Esophagus squamous epithelium (tissue), 5 donors: ENCODE data around the gene EGR1. TPM values are rescaled to one million over a fixed set of nuclear protein-coding genes. Genes with fewer than 3 reads are reported as not detected.

Experiments
- DNase-seq: peaks from one replicate; lab custom pipeline; 2025; lab: John Stamatoyannopoulos, UW
- H3K27ac ChIP-seq, 4 donors: fragments of 200-600 bp; sonication (generic); one replicate each; pipeline ENCODE4 v1.5.1; 2016 to 2019; ENCODE audit warnings: mild to moderate bottlenecking in 1 of 4
- H3K27me3 ChIP-seq, 4 donors: fragments of 200-600 bp; sonication (generic); 1 replicate in 3 of 4; 2 replicates in 1 of 4; pipeline versions ENCODE4 v1.5.1 to v1.6.0; 2017 to 2021; ENCODE audit warnings: antibody characterized with exemption in 1 of 4
- H3K36me3 ChIP-seq, 3 donors: fragments of 200-600 bp; sonication (generic); one replicate each; pipeline ENCODE4 v1.5.1; 2016 to 2019
- H3K4me1 ChIP-seq, 3 donors: fragments of 200-600 bp; sonication (generic); one replicate each; pipeline ENCODE4 v1.5.1; 2017 to 2019
- H3K4me3 ChIP-seq, 4 donors: fragments of 200-600 bp; sonication (generic); 1 replicate in 3 of 4; 2 replicates in 1 of 4; pipeline ENCODE4 v1.5.1; 2016 to 2019; ENCODE audit warnings: mild to moderate bottlenecking in 2 of 4, moderate library complexity in 1 of 4
- H3K9me3 ChIP-seq, 3 donors: fragments of 200-600 bp; sonication (generic); one replicate each; pipeline ENCODE4 v1.5.1; 2016 to 2019
- CTCF ChIP-seq, 6 experiments: fragments of 450-650 bp in 4 of 6; fragments of 200-600 bp in 2 of 6; sonication (generic) in 2 of 6; IDR thresholded peaks; one replicate each; pipeline ENCODE4 v1.5.1; 2016 to 2019; ENCODE audit warnings: antibody characterized with exemption in 6 of 6, mild to moderate bottlenecking in 4 of 6, moderate library complexity in 4 of 6
- POLR2A ChIP-seq, 4 donors: fragments of 450-650 bp; IDR thresholded peaks; one replicate each; pipeline ENCODE4 v1.6.1; 2017; ENCODE audit warnings: antibody characterized with exemption in 4 of 4, mild to moderate bottlenecking in 4 of 4, moderate library complexity in 3 of 4
- WGBS, 2 donors: methylation state at CpG; one replicate each; pipeline ENCODE4 v1.1.5; 2018; 5-methylcytosine and 5-hydroxymethylcytosine counted together
- intact Hi-C: fragments of 100-400 bp; cut with DNase I; formaldehyde crosslinking; loops from one replicate; pipeline ENCODE4 v1.15.0; 2022
- total RNA-seq, 4 donors: library from RNA; depleted of rRNA; stranded (reverse); fragments of >200 nt; gene quantifications; one replicate each; pipeline ENCODE4 v1.1.0, GENCODE V29; 2016
- donor health status: DM: yes; HTN: yes; CAD: no.

Gene EGR1
- total RNA-seq, 4 donors from 2014 or later: 10.9 to 47.8 (median 19.5) TPM

GRCh38 chr5:138458856-138459255 lies 6.4 kb upstream of the EGR1 start:
- TF ChIP-seq CTCF (IDR thresholded peaks at IDR 0.05) (no peak), POLR2A (IDR thresholded peaks at IDR 0.05) (no peak)
- 76 to 92% methylated on average over 8 to 9 of the region's 9 CpGs for WGBS, 2 donors
- H3K27ac ChIP-seq: peak overlapping the region in 1 of 4 donors; percentile 9
- H3K9me3 ChIP-seq: no peaks in the 10 kb centered on the region
- intact Hi-C loops: no loop called here
- no peak overlapping the region for H3K4me3 ChIP-seq
- no peaks in the 10 kb centered on the region for H3K36me3 ChIP-seq
- H3K27me3 ChIP-seq: no peaks in the 10 kb centered on the region
- peaks cover 4 to 53% (median 20%) of the 10 kb centered on the region in 3 donors for H3K4me1 ChIP-seq
- DNase-seq: no peak

GRCh38 chr5:138459311-138459933 lies 5.9 kb upstream of the EGR1 start:
- no peak overlapping the region for H3K4me3 ChIP-seq
- TF ChIP-seq CTCF (IDR thresholded peaks at IDR 0.05): no peak
- TF ChIP-seq POLR2A (IDR thresholded peaks at IDR 0.05): no peak
- WGBS, 2 donors: 77 to 78% methylated on average over 4 to 6 of the region's 11 CpGs
- no peaks in the 10 kb centered on the region for H3K9me3 ChIP-seq
- DNase-seq: no peak
- intact Hi-C loops: no loop called here
- no peaks in the 10 kb centered on the region for H3K27me3 ChIP-seq
- no peaks in the 10 kb centered on the region for H3K36me3 ChIP-seq
- H3K4me1 ChIP-seq: peaks cover 4 to 57% (median 20%) of the 10 kb centered on the region in 3 donors
- H3K27ac ChIP-seq: peak overlapping the region in 1 of 4 donors; percentile 9

GRCh38 chr5:138460032-138460693 lies 5.1 kb upstream of the EGR1 start:
- Histone ChIP-seq H3K4me3 (no peak overlapping the region), H3K27ac (peak overlapping the region in 1 of 4 donors; percentile 1), H3K27me3 (no peaks in the 10 kb centered on the region), H3K9me3 (no peaks in the 10 kb centered on the region), H3K36me3 (no peaks in the 10 kb centered on the region), H3K4me1 (peaks cover 4 to 58% (median 20%) of the 10 kb centered on the region in 3 donors)
- DNase-seq: no peak
- TF ChIP-seq POLR2A (IDR thresholded peaks at IDR 0.05): no peak
- no peak for TF ChIP-seq CTCF (IDR thresholded peaks at IDR 0.05)
- intact Hi-C loops: loop anchor here (5.0 to 10.0 kb wide), 2 partner anchors 42 to 85 kb away; partner anchors contain the start of gene ETF1
- WGBS, 2 donors: 93 to 94% methylated on average over 1 to 2 of the region's 4 CpGs

- WGBS, 2 donors: 70 to 72% methylated on average over 10 to 11 of the region's 11 CpGs
- H3K4me3 ChIP-seq: no peak overlapping the region
- H3K9me3 ChIP-seq: no peaks in the 10 kb centered on the region
- H3K27ac ChIP-seq: peak overlapping the region in 1 of 4 donors; percentile 49
- DNase-seq: no peak
- TF ChIP-seq POLR2A (IDR thresholded peaks at IDR 0.05) (no peak), CTCF (IDR thresholded peaks at IDR 0.05) (no peak)
- peaks cover 12 to 68% (median 25%) of the 10 kb centered on the region in 3 donors for H3K4me1 ChIP-seq
- intact Hi-C loops: loop anchor here (5.0 to 10.0 kb wide), 2 partner anchors 41 to 83 kb away; partner anchors contain the start of gene ETF1
- H3K36me3 ChIP-seq: no peaks in the 10 kb centered on the region
- no peaks in the 10 kb centered on the region for H3K27me3 ChIP-seq
Measured at GRCh38 chr5:138461343-138462125, 3.7 kb upstream of the EGR1 start.
